GM23338 (cell line): ENCODE measurements around the gene COL8A1. TPM values are rescaled to one million over a fixed set of nuclear protein-coding genes. Genes with fewer than 3 reads are reported as not detected.
A peak's percentile ranks its signal among the peaks of the same experiment; 100 is the strongest.

ENCODE experiments used
- ATAC-seq: fragments of 200-7000 bp; cut with Tn5 transposase; 3 replicates; pipeline ENCODE4 v1.9.1; 2020
- DNase-seq: peaks from one replicate; pipeline ENCODE4 v3.0.0-alpha.2; 2015; ENCODE audit warnings: low spot score
- H2AFZ ChIP-seq: fragments of 200-600 bp; sonication (generic); 2 replicates; pipeline ENCODE4 v1.8.0; 2016; ENCODE audit warnings: antibody characterized with exemption, mild to moderate bottlenecking, moderate library complexity
- H3F3A ChIP-seq: fragments of 200-600 bp; sonication (generic); replicated peaks from 2 replicates; pipeline ENCODE4 v1.8.0; 2017; ENCODE audit warnings: antibody characterized with exemption, mixed run types, low read depth
- H3K27ac ChIP-seq: fragments of 200-600 bp; sonication (generic); 2 replicates; pipeline ENCODE4 v1.6.1; 2016; ENCODE audit warnings: low read depth
- H3K27me3 ChIP-seq: fragments of 200-600 bp; sonication (generic); 2 replicates; pipeline ENCODE4 v1.8.0; 2016; ENCODE audit warnings: mild to moderate bottlenecking, mixed run types, moderate library complexity; ENCODE audit not compliant: insufficient read depth
- H3K36me3 ChIP-seq: fragments of 200-600 bp; sonication (generic); 2 replicates; pipeline ENCODE4 v1.8.0; 2016; ENCODE audit warnings: mild to moderate bottlenecking; ENCODE audit not compliant: insufficient read depth
- H3K4me1 ChIP-seq: fragments of 200-600 bp; sonication (generic); 2 replicates; pipeline ENCODE4 v1.8.0; 2016; ENCODE audit warnings: mild to moderate bottlenecking, moderate library complexity; ENCODE audit not compliant: insufficient read depth
- H3K4me2 ChIP-seq: fragments of 200-600 bp; sonication (generic); 2 replicates; pipeline ENCODE4 v1.7.1; 2017; ENCODE audit warnings: mixed run types
- H3K4me3 ChIP-seq: fragments of 200-600 bp; sonication (generic); 2 replicates; pipeline ENCODE4 v1.6.1; 2016; ENCODE audit warnings: mixed run types
- H3K79me2 ChIP-seq: fragments of 200-600 bp; sonication (generic); replicated peaks from 2 replicates; pipeline ENCODE4 v1.8.0; 2017; ENCODE audit warnings: mild to moderate bottlenecking; ENCODE audit not compliant: insufficient read depth
- H3K9me2 ChIP-seq: fragments of 200-600 bp; sonication (generic); 2 replicates; pipeline ENCODE4 v1.8.0; 2017; ENCODE audit not compliant: insufficient read depth
- H4K20me1 ChIP-seq: fragments of 200-600 bp; sonication (generic); replicated peaks from 2 replicates; pipeline ENCODE4 v1.8.0; 2017; ENCODE audit warnings: mild to moderate bottlenecking; ENCODE audit not compliant: insufficient read depth
- H3K27ac Mint-ChIP-seq: 2 replicates; pipeline ENCODE4 v1.8.0; 2020; ENCODE audit warnings: inconsistent platforms, mild to moderate bottlenecking, moderate library complexity, mixed read lengths
- H3K27me3 Mint-ChIP-seq: 3 replicates; pipeline ENCODE4 v1.8.0; 2022; ENCODE audit warnings: low read depth, mild to moderate bottlenecking, moderate library complexity, mixed read lengths, inconsistent platforms; ENCODE audit not compliant: insufficient read depth, poor library complexity
- H3K36me3 Mint-ChIP-seq: 3 replicates; pipeline ENCODE4 v1.8.0; 2021; ENCODE audit warnings: low read depth, mild to moderate bottlenecking, inconsistent platforms, moderate library complexity, mixed read lengths
- H3K4me1 Mint-ChIP-seq: 3 replicates; pipeline ENCODE4 v1.8.0; 2020; ENCODE audit warnings: mild to moderate bottlenecking, inconsistent platforms, mixed read lengths
- H3K4me3 Mint-ChIP-seq: 3 replicates; pipeline ENCODE4 v1.8.0; 2021; ENCODE audit warnings: moderate library complexity, mild to moderate bottlenecking, inconsistent platforms, mixed read lengths
- H3K9me3 Mint-ChIP-seq: 3 replicates; pipeline ENCODE4 v1.8.0; 2020; ENCODE audit warnings: moderate library complexity, mild to moderate bottlenecking, inconsistent platforms, mixed read lengths
- CREB1 ChIP-seq: fragments of 250-450 bp; sonication (Bioruptor Pico); IDR thresholded peaks from 2 replicates; pipeline ENCODE4 v1.5.0; 2020; ENCODE audit warnings: low read depth, mild to moderate bottlenecking, moderate library complexity
- EZH2phosphoT487 ChIP-seq: fragments of 200-600 bp; sonication (generic); IDR thresholded peaks from one replicate; pipeline ENCODE4 v1.8.1; 2018; ENCODE audit warnings: antibody characterized with exemption; ENCODE audit not compliant: unreplicated experiment
- JUNB ChIP-seq: IDR thresholded peaks from one replicate; pipeline ENCODE4 v1.6.1; 2016; ENCODE audit warnings: antibody characterized with exemption; ENCODE audit not compliant: unreplicated experiment
- NANOG ChIP-seq: IDR thresholded peaks from 2 replicates; pipeline ENCODE4 v1.6.1; 2016; ENCODE audit warnings: antibody characterized with exemption, borderline replicate concordance
- POLR2AphosphoS5 ChIP-seq: IDR thresholded peaks from 2 replicates; pipeline ENCODE4 v1.6.1; 2016; ENCODE audit warnings: antibody characterized with exemption, low read depth
- STAT1 ChIP-seq: IDR thresholded peaks from one replicate; pipeline ENCODE4 v1.6.1; 2016; ENCODE audit warnings: antibody characterized with exemption; ENCODE audit not compliant: unreplicated experiment
- ZNF114 ChIP-seq: fragments of 250-450 bp; sonication (Bioruptor Pico); IDR thresholded peaks from 2 replicates; pipeline ENCODE4 v1.5.0; 2020; ENCODE audit warnings: mild to moderate bottlenecking, moderate library complexity
- ZNF331 ChIP-seq: fragments of 250-450 bp; sonication (Bioruptor Pico); IDR thresholded peaks from 2 replicates; pipeline ENCODE4 v1.5.0; 2020; ENCODE audit warnings: low read depth, mild to moderate bottlenecking, moderate library complexity
- polyA plus RNA-seq: library from polyadenylated mRNA; unstranded; fragments of >200 nt; fragmentation: Nextera tagmentation; extraction: Ambion mirVana; gene quantifications from 2 replicates; pipeline ENCODE4 v1.2.1, GENCODE V29; 2016
- total RNA-seq: library from RNA; depleted of rRNA; stranded (reverse); fragments of >200 nt; shearing (Covaris generic); gene quantifications from 2 replicates; pipeline ENCODE4 v1.2.3, GENCODE V29; 2014
- TF ChIP-seq, protein P1 (sequence below): IDR thresholded peaks from 2 replicates; pipeline ENCODE4 v1.6.1; 2016; ENCODE audit warnings: antibody characterized with exemption
- TF ChIP-seq, protein P2 (sequence below): IDR thresholded peaks from one replicate; pipeline ENCODE4 v1.6.1; 2018; ENCODE audit warnings: antibody characterized with exemption; ENCODE audit not compliant: unreplicated experiment
- TF ChIP-seq, protein P3 (sequence below), 2 experiments: fragments of 200-600 bp in 1 of 2; sonication (generic) in 1 of 2; conservative IDR thresholded peaks; 2 replicates each; pipeline versions ENCODE4 v1.5.1 to v1.6.1; 2016 to 2017; ENCODE audit warnings: antibody characterized with exemption in 2 of 2, low read depth in 2 of 2, mild to moderate bottlenecking in 2 of 2, moderate library complexity in 1 of 2

COL8A1 gene
- total and polyA plus RNA-seq, 2 experiments from 2014 or later = 0.26 to 0.97 TPM

GRCh38 chr3:99614768-99615167 lies 23.6 kb upstream of the COL8A1 start (continued):
- TF ChIP-seq EZH2phosphoT487 = no peak
- no peak for TF ChIP-seq ZNF114 (CRISPR knock-in tag)
- TF ChIP-seq POLR2AphosphoS5 = no peak
- TF ChIP-seq CREB1 (CRISPR knock-in tag) = no peak
- TF ChIP-seq JUNB = no peak
- TF ChIP-seq, protein P1, sequence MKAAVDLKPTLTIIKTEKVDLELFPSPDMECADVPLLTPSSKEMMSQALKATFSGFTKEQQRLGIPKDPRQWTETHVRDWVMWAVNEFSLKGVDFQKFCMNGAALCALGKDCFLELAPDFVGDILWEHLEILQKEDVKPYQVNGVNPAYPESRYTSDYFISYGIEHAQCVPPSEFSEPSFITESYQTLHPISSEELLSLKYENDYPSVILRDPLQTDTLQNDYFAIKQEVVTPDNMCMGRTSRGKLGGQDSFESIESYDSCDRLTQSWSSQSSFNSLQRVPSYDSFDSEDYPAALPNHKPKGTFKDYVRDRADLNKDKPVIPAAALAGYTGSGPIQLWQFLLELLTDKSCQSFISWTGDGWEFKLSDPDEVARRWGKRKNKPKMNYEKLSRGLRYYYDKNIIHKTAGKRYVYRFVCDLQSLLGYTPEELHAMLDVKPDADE = no peak
- TF ChIP-seq NANOG = no peak
- no peak for TF ChIP-seq ZNF331 (CRISPR knock-in tag)
- TF ChIP-seq, protein P2, sequence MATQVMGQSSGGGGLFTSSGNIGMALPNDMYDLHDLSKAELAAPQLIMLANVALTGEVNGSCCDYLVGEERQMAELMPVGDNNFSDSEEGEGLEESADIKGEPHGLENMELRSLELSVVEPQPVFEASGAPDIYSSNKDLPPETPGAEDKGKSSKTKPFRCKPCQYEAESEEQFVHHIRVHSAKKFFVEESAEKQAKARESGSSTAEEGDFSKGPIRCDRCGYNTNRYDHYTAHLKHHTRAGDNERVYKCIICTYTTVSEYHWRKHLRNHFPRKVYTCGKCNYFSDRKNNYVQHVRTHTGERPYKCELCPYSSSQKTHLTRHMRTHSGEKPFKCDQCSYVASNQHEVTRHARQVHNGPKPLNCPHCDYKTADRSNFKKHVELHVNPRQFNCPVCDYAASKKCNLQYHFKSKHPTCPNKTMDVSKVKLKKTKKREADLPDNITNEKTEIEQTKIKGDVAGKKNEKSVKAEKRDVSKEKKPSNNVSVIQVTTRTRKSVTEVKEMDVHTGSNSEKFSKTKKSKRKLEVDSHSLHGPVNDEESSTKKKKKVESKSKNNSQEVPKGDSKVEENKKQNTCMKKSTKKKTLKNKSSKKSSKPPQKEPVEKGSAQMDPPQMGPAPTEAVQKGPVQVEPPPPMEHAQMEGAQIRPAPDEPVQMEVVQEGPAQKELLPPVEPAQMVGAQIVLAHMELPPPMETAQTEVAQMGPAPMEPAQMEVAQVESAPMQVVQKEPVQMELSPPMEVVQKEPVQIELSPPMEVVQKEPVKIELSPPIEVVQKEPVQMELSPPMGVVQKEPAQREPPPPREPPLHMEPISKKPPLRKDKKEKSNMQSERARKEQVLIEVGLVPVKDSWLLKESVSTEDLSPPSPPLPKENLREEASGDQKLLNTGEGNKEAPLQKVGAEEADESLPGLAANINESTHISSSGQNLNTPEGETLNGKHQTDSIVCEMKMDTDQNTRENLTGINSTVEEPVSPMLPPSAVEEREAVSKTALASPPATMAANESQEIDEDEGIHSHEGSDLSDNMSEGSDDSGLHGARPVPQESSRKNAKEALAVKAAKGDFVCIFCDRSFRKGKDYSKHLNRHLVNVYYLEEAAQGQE = no peak

DNA sequence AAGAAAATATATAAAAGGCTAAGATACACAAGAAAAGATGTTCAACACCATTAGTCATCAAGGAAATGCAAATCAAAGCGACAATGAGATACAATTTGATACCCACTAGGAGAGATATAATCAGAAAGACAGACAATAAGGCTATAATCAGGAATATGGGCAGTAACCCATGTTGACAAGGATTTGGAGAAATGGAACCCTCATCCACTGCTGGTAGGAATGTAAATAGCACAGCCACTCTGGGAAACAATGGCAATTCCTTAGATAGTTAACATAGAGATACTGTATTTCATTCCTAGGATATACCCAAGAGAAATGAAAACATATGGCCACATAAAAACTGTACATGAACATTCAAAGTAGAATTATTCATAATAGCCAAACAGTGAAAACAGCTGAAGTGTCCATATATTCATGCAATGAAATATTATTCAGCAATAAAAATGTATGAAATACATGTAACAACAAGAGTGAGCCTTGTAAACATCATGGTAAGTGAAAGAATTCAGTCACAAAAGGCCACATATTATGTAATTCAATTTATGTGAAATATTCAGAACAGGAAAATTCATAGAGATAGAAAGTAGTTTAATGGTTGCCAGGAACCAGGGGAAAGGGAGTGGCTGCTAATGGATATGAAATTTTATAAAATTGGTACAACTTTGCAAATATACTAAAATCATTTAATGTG lies 18.2 kb upstream of the COL8A1 start:
- H3K27me3 ChIP-seq = no peaks in the 10 kb centered on the region
- H3K4me1 ChIP-seq = no peaks in the 10 kb centered on the region
- no peak overlapping the region for H3K27ac Mint-ChIP-seq
- H3K27ac ChIP-seq = no peak overlapping the region
- H3K36me3 ChIP-seq = no peaks in the 10 kb centered on the region
- no peak for ATAC-seq
- peaks cover 2% of the 10 kb centered on the region for H3K27me3 Mint-ChIP-seq
- no peaks in the 10 kb centered on the region for H3K9me3 Mint-ChIP-seq
- H3F3A ChIP-seq = no peaks in the 10 kb centered on the region
- no peaks in the 10 kb centered on the region for H4K20me1 ChIP-seq
- TF ChIP-seq, protein P3, sequence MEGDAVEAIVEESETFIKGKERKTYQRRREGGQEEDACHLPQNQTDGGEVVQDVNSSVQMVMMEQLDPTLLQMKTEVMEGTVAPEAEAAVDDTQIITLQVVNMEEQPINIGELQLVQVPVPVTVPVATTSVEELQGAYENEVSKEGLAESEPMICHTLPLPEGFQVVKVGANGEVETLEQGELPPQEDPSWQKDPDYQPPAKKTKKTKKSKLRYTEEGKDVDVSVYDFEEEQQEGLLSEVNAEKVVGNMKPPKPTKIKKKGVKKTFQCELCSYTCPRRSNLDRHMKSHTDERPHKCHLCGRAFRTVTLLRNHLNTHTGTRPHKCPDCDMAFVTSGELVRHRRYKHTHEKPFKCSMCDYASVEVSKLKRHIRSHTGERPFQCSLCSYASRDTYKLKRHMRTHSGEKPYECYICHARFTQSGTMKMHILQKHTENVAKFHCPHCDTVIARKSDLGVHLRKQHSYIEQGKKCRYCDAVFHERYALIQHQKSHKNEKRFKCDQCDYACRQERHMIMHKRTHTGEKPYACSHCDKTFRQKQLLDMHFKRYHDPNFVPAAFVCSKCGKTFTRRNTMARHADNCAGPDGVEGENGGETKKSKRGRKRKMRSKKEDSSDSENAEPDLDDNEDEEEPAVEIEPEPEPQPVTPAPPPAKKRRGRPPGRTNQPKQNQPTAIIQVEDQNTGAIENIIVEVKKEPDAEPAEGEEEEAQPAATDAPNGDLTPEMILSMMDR (conservative IDR thresholded peaks at IDR 0.05; ENCODE audit: low read depth in 2 of 2) = peak; percentile 37 to 57
- TF ChIP-seq POLR2AphosphoS5 = no peak
- no peak for TF ChIP-seq JUNB
- TF ChIP-seq STAT1 = no peak
- no peak for TF ChIP-seq ZNF331 (CRISPR knock-in tag)
- DNase-seq = peak; percentile 52
- no peaks in the 10 kb centered on the region; the same call in 2 of the 3 replicates for H3K4me1 Mint-ChIP-seq
- H3K36me3 Mint-ChIP-seq = no peaks in the 10 kb centered on the region
- H3K79me2 ChIP-seq = no peaks in the 10 kb centered on the region
- no peak overlapping the region for H3K4me2 ChIP-seq
- H3K4me3 ChIP-seq = no peak overlapping the region
- H2AFZ ChIP-seq = no peak overlapping the region
- H3K4me3 Mint-ChIP-seq = no peak overlapping the region
- H3K9me2 ChIP-seq = peaks cover 8% of the 10 kb centered on the region
